Right ventricle myocardium inferior (tissue), 1 donor: ENCODE data around the gene RRBP1. TPM values are rescaled to one million over a fixed set of nuclear protein-coding genes. Genes with fewer than 3 reads are reported as not detected.

Experiments used
- ATAC-seq: fragments of 200-7000 bp; cut with Tn5 transposase; one replicate; pipeline ENCODE4 v1.9.1; 2020; ENCODE audit warnings: mild to moderate bottlenecking, moderate library complexity
- DNase-seq: peaks from one replicate; pipeline ENCODE4 v3.0.0; 2021; ENCODE audit errors: missing footprints
- intact Hi-C: fragments of 100-400 bp; cut with DNase I; formaldehyde crosslinking; loops from one replicate; pipeline ENCODE4 v1.11.0; 2022
- total RNA-seq: library from RNA; stranded (reverse); fragmentation: NEBNext Ultra II Directional; extraction: Animal tissue kit (Norgen Biotek cat#: 25700); gene quantifications from one replicate; pipeline ENCODE4 v1.2.1, GENCODE V29; 2021
- donor health status: DM: no; HTN: yes; CAD: no; lungs with severe emphysema.

The RRBP1 gene
- total RNA-seq, 1 donor from 2014 or later: 38.5 TPM

DNA sequence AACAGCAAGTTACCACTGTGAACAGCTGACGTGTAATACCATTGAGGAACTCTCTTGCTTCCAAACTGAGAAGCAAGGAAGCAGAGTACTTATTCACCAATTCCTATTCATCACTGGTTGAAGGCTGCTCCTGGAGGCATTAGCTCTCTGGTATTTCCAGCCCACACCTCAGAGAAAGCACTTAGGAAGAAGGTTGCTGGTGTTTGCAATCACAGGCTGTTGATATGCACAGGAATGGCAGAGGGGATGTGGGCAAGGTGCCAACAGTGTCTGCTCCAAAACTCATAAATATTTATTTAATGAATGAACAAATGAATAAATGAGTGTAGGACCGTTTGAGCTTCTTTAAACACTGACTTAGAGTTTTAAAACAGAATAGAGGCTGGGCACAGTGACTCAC, 6.9 kb upstream of the RRBP1 start:
- intact Hi-C loops: loop anchor here (10.0 kb wide), 1 partner anchor 306 kb away; no protein-coding TSS in a partner anchor
- ATAC-seq (no peak), DNase-seq (no peak)

DNA sequence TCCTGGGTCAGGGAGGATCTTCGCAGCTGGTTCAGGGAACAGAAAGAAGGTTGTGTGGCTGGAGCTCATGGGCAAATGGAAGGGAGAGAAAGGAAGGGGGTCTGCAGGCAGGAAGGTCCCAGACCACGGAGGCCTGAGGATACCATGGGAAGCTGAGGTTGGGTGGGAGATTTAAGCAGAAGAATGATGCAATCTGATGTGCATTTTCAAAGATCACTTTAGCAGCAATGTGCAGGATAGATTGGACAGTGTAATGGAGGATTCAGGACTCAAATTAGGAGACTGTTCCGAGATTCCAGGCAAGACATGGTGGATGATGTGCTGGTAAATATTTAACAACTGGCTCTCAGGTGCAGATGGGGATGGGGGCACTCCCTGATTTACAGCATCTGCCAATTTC, 5.8 kb upstream of the RRBP1 start:
- DNase-seq: no peak
- intact Hi-C loops: loop anchor here (10.0 kb wide), 1 partner anchor 307 kb away; no protein-coding TSS in a partner anchor
- no peak for ATAC-seq

DNA sequence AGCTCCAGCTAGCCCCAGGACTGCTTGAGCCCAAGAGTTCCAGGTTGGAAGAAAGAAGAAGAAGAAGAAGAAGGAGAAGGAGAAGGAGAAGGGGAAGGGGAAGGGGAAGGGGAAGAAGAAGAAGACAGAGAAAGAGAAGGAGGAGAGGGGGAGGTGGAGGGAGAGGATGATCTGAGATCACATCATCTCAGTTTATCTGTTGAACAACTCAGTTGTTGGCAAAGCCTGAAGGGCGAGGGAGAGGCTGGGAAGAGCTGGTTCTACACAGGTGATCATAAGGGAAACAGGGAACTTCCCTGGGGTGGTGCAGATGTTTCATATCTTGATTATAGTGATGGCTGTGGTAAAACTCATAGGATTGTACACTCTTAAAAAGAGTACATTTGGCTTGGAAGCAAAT, 3.1 kb upstream of the RRBP1 start:
- DNase-seq (no peak), ATAC-seq (no peak)
- intact Hi-C loops: loop anchor here (10.0 kb wide), 1 partner anchor 310 kb away; no protein-coding TSS in a partner anchor

DNA sequence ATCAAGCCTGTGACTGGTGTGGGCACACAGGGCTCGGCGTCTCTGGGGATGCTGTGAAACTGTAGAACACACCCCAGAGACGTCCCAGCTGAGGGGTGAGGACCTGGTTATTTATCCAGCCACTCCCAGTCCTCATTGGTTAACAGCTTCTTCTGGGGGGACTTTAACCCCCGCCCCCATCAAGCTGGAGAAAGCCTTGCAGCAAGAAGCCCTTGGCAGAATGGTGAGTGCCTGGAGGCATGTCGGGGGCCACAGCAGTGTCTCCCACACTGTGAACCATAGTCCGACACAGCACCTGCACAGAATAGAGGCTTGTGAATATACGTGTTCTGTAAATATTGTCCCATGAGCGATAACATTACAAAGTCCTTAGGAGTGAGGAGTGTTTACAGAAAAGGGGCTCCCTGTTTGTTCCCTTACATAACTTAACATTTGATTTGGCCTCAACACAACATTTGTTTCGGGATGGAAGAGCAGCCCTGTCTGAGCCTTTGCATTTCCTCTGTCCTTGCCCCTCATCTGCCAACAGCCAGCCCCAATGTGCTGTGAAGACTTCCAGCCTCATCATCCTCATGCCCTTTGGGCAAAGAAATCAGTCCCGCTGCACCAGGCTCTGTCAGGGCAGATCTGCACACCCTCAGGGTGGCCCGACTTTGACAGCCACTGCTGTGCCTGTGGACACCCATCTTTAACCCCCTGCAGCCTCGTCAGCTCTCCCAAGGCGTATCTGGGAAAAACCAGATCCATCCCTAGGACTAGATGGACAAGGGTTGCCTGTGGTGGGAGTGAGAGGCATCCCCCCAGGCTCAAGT, 2.2 kb upstream of the RRBP1 start:
- no peak for DNase-seq
- no peak for ATAC-seq
- intact Hi-C loops: loop anchor here (5.0 to 10.0 kb wide), 4 partner anchors 68 to 311 kb away; no protein-coding TSS in a partner anchor

DNA sequence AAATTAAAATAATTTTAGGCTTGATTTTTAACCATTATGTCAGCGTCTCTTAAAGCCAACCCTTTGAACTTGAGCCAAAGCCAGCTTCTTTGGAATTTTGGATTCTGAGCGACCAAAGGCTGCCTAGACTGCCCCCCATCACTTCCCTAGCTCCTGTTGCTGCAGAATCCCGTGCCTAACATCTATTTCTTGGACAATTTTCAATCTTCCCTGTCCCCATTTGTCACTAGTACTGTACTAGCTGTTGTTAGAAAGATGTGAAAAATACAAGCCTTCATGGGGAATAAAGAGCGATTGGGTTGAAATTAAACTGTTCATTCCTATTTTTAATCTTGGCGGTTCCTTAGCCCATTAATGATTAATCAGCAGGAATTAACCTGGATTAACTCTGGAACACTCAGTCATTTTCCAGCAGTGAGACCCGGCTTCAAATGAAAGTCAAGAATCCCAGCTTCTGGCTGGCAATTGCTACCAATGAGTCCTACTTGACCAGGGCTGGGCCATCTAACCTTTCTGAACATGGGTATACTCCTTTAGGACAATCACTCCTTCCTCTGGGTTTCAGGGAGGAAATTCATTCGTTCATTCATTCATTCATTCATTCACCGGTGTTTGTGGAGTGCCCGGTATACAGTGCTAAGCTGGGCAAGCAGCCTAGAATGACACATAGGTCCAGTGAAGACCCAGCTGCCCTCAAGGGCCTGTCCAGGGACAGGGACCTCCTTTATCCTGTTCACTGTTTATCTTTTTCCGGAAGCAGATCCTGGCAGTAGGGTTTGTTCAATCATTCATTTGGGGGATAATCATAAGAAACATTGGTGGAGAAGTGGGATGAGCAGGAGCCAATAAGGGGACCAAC, 1.4 kb upstream of the RRBP1 start:
- intact Hi-C loops: loop anchor here (5.0 to 10.0 kb wide), 4 partner anchors 69 to 311 kb away; no protein-coding TSS in a partner anchor
- DNase-seq (no peak), ATAC-seq (no peak)

DNA sequence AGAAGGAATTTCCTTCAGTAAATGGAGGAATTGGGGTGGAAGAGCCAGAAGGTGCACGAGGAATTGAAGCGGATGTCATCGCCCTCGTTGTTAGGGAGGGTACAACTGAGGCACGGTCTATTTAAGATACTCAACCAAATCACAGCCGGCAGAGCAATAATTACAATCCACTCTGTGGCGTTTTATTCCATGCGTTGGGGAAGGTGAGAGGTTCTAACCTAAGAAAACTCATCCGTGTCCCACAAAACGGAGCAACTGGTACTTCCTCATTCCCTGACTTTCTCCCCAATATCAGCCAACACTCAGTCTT, 802 bp upstream of the RRBP1 start:
- ATAC-seq (no peak), DNase-seq (no peak)
- intact Hi-C loops: loop anchor here (5.0 to 10.0 kb wide), 4 partner anchors 69 to 312 kb away; no protein-coding TSS in a partner anchor

DNA sequence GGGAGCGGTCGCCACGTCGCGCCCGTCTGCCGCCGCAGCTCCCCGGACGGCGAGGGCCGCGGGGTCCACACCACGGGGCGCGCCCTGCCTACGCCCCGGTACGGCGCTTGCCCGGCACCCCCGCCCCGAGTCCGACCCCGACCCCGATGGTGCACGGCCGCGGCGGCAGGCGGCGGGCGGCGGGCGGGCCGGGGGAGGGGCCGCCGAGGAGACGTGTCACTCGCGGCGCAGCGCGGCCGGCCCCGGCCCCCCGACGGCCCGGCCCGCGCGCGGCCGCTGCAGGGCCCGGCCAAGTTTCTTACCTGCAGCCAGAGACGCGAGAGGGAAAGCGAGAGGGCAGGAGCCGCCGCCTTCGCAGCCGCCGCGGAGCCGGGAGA, 328 bp downstream of the RRBP1 start:
- ATAC-seq (no peak), DNase-seq (no peak)
- intact Hi-C loops: loop anchor here (5.0 to 10.0 kb wide), 4 partner anchors 71 to 313 kb away; no protein-coding TSS in a partner anchor

DNA sequence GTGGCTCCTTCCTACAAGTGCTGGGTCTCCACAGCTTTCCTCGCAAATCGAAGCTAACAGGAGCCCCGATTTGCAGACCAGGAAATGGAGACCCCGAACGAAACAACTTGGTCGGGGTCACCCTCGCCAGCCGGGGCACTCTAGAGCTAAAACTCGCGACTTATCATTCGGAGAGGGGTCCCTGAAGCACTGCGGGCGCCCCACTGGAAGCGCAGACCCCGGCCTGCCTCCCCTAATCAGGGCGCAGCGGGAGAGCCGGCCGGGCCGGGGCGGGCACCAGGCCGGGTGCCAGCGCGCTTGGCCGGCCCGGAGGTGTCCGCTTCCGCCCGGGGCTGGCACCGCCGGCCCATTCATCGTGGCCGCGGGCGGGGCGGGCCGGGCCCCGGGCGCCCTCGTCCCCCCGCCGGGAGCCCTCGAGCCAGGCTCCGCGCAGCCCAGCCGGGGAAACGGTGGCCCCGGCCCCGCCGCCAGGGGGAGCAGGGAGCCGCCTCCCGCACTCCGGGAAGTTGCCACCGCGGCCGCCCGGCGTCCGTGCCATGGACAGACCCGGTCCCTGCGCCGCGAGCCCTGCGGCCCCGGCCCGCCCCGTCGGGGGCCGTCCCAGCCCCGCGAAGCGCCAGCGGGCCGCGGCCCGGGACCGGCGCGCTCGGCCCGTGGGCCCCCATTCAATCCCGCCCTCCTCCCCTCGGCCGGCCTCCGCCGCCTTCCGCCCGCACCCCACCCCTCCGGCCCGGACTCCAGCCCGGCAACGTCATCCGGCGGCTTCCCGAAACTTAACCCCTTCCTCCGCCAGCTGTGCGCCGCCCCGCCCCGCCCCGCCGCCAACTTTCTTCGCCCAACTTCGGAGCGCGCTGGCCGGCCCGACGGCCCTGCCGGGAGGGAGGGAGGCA, 961 bp downstream of the RRBP1 start:
- DNase-seq (peak; percentile 93), ATAC-seq (peak; percentile 38)
- intact Hi-C loops: loop anchor here (5.0 to 10.0 kb wide), 4 partner anchors 71 to 314 kb away; no protein-coding TSS in a partner anchor

DNA sequence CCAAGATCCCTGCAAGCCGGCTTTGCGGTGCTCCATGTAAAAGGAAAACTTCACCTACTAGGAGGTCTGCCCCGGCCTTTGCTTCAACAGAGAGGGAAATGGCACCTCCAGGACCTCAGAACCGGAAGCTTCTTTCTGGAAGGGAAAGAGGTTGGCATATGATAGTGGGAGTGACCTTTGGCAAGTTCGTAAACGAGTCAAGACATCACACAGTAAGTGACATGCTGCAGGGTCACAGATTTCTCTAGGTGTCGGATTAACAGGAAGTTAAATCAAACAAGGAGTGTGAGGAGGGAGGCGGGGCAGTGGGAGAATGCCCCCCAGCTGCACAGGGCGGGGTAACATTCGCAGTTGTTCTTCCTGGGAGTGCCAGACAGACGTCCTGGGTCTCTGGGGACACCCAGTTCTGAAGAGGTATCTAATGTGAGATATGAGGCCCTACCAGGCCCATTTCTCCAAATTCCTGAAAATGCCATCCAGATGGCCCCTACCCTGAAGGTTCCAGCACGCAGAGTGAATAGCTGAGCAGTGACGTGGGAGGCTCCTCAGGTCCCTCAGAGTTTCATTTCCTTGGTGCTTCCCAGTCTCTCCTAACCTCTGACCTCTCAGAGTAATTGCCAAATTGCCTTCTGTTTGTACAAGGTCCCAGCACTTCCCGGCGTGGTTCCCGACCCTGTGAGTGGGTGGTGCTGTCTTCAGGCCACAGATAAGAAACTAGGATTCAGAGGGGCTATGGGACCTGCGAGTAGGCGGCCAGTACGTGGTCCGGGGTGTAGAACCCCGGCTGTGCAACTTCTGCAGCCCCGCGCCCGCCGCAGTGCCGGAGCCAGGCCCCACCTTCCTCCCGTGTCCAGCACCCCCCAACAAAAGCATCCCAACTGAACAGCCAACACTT, 1.9 kb downstream of the RRBP1 start:
- intact Hi-C loops: loop anchor here (1.0 to 10.0 kb wide), 5 partner anchors 72 to 315 kb away; no protein-coding TSS in a partner anchor
- DNase-seq (no peak), ATAC-seq (no peak)

DNA sequence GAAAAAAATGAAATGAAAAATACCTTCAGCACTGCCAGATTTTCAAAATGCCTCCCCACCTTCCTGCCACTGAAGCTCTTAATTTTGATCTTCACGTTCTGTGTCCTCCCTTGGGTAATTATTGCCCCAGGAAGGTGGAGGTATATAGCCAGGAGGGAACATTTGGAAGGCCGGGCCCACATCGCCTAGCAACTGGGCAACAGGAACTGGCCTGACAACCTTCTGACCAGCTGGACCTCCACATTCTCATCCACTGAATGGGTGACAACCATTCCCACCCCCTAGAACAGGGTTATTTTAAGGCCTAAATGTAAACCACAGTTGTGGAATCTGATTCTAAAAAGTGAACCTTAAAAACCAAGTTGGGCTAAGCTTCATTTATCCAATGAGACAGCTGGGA, 3.2 kb downstream of the RRBP1 start:
- DNase-seq (no peak), ATAC-seq (no peak)
- intact Hi-C loops: loop anchor here (1.0 kb wide), 1 partner anchor 219 kb away; no protein-coding TSS in a partner anchor

DNA sequence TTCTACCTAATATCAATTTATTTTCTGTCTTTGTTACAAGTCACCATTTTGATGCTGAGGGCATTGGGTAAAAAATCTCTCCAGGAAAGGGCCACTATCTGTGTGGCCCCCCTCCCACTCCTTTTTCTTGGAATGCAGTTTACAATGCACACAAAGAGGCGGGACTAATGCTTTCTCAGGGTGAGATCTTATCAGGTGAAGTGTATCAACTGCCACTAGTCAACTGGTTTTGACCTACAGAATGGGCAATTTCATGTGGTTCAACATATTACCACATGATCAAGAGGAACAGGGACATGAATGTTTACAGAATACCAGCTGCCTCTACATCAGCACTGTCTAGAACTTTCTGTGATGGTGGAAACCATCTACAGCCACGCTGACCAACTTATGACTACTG, 3.7 kb downstream of the RRBP1 start:
- ATAC-seq (no peak), DNase-seq (no peak)
- intact Hi-C loops: no loop called here

DNA sequence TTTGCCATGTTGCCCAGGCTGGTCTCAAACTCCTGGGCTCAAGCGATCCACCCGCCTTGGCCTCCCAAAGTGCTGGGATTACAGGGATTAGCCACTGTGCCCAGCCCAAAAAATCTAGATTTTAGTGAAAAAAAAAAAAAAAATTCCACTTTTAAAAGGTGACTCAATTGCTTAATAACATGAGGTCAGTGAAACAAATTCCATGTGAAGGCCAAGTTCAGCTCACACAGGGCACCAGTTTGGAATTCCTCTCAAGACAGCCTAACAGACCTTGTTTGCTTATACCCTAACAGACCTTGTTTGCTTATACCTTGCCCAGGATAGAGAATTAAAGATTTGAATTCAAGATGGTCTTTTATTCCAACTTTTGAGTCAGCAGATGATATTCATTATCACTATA, 5.1 kb downstream of the RRBP1 start:
- intact Hi-C loops: no loop called here
- DNase-seq (no peak), ATAC-seq (no peak)

DNA sequence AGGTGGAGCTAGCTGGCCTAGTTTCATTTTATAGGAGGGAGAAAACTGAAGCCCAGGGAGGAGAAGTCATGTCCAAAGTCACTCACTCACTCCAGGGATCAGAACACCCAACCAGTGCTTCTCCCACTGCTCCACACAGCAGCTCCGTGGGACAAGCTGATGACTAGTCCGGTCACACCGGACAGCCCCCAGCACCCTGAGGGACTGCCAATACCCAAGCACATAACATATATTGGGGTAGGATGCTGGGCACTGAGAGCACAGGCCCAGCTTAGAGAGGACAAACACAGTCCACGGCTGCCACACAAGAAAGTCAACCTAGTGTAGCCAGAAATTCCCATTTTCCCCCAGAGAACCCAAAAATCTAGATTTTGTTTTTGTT, 5.7 kb downstream of the RRBP1 start:
- ATAC-seq (no peak), DNase-seq (no peak)
- intact Hi-C loops: no loop called here

DNA sequence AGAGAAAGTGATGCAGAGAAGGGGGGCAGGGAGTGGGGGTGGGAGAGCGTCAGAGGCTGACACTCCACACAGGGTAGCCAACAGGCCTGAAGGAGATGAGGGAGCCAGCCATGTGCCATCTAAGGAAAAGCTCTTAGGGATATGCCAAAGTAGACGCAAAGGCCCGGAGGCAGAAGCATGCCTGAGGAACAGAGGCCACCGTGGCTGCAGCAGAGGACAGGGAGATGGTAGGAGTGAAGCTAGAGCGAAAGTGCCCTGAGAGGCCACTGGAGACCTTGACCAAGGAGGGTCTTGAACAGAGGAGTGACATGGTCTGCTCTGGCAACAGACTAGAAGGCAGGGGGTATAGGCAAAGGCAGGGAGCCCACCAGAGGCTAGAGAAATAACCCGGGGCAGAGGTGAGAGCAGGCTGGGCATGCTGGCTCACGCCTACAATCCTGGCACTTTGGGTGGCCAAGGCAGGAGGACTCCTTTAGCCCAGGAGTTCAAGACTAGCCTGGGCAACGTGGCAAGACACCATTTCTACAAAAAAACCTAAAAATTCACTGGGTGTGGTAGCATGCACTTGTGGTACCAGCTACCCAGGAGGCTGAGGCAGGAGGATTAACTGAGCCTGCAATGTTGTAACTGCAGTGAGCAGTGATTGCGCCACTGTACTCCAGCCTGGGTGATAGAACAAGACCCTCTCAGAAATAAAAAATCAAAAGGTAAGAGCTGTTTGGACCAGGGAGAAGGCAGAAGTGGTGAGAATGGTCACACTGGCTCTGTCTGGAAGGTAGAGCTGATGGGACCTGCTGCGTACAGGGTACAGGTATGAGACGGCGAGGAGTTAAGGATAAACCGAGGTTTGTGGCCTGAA, 6.3 kb downstream of the RRBP1 start:
- intact Hi-C loops: no loop called here
- ATAC-seq (no peak), DNase-seq (no peak)

DNA sequence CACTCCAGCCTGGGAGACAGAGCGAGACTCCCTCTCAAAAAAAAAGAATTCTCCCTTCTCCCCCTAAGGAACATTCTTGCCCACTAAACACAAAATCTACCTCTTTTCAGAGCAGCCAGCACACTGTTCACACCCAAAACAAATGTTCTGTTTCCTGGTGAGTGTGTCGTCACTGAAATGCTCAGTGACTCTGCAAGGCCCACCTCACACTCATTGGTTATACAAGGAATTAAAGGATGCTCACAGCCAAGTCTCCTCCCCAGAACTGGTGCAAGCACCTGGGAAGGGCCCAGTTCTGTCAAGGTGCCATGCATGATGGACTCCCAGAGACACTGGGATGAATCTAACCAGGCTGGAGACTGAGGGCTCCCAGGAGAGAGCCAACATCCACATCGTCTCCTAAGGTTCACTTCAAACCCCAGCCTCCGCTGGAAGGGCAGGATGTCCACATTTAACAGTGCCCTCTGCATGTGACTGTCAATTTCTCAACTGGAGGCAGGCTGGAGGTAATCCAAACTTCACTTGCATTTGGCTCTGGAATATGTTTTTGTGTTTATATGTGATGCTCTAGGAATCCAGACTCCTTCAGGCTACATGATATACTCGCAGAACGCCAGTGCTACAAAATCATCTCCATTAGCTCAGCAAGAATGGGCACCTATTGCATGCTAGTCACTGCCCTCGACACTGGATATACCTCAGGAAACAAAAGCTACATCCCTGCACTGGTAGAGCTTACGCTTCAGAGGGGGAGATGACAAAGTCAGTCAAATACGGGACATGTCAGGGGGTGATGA, 7.1 kb downstream of the RRBP1 start:
- ATAC-seq: peak; percentile 14
- intact Hi-C loops: no loop called here

DNA sequence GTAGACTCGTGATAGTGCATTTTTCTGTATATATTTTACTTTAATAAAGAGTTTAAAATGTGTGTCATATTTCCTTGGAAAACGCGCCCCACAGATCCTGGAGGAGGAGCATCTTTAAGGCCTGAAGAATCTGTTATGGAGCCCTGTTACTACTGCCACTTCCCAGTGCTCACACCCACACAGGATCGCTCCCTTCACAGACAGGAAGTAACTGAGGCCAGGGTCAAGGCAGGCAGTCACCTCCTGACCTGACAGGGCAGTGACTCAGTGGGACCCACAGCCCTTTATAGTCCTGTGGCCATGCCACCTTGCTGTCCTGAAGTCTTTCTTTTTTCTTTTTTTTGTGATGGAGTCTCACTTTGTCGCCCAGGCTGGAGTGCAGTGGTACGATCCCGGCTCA, 9.0 kb downstream of the RRBP1 start:
- ATAC-seq (no peak), DNase-seq (no peak)
- intact Hi-C loops: no loop called here

More for the DNA sequence above, 7.1 kb downstream of the RRBP1 start:
- DNase-seq: no peak
